HCT116 (cell line): ENCODE results near the gene MCTS1. TPM values are rescaled to one million over a fixed set of nuclear protein-coding genes. Genes with fewer than 3 reads are reported as not detected.
A peak's percentile ranks its signal among the peaks of the same experiment; 100 is the strongest.

Experiments
- ATAC-seq: fragments of 200-7000 bp; cut with Tn5 transposase; 2 replicates; pipeline ENCODE4 v1.9.1; 2020; ENCODE audit warnings: mild to moderate bottlenecking, moderate library complexity
- BruUV-seq: library from RNA; stranded (reverse); fragments of 400-500 nt; replicated peaks from 2 replicates; lab custom pipeline; 2021; lab: Mats Ljungman, UMichigan
- CTCF ChIA-PET: fragments of 300-600 bp; sonication (Branson Sonifier 250); formaldehyde crosslinking; loops from one replicate; lab custom pipeline; 2021; ENCODE audit warnings: antibody characterized with exemption; lab: Charles Lee
- POLR2A ChIA-PET: fragments of 300-600, 350-600 bp; sonication (Branson Sonifier 250); formaldehyde crosslinking; loops from one replicate; lab custom pipeline; 2021; ENCODE audit warnings: antibody characterized with exemption; lab: Charles Lee
- RAD21 ChIA-PET, 2 experiments: fragments of 300-600 bp; sonication (Branson Sonifier 250); formaldehyde crosslinking; loops; one replicate each; lab custom pipeline; 2023; ENCODE audit warnings: low total read pairs in 2 of 2; ENCODE audit not compliant: uncharacterized antibody in 2 of 2, unreplicated experiment in 2 of 2, low non-redundant PET in 1 of 2; lab: Charles Lee
- DNase-seq: peaks from one replicate; pipeline ENCODE4 v3.0.0-alpha.2; 2010; ENCODE audit warnings: low read depth, low spot score
- H2AFZ ChIP-seq: fragments of 200-600 bp; shearing (Covaris generic), sonication (generic); 2 replicates; pipeline ENCODE4 v1.6.1; 2017; ENCODE audit warnings: low read depth, mixed run types, mixed read lengths, antibody characterized with exemption, low read length; ENCODE audit not compliant: poor library complexity, severe bottlenecking
- H3K27ac ChIP-seq: 2 replicates; pipeline ENCODE4 v1.5.1; 2012; ENCODE audit warnings: low read depth, low read length
- H3K27me3 ChIP-seq: fragments of 200-600 bp; sonication (generic); 2 replicates; pipeline ENCODE4 v1.6.1; 2016; ENCODE audit warnings: mixed run types, low read length, mixed read lengths; ENCODE audit not compliant: insufficient read depth
- H3K36me3 ChIP-seq, 2 experiments: fragments of 200-500 bp in 1 of 2; fragments of 200-600 bp in 1 of 2; sonication (Bioruptor generic) in 1 of 2; sonication (generic) in 1 of 2; 2 replicates each; pipeline versions ENCODE4 v1.5.1 to v1.6.1; 2014 to 2016; ENCODE audit warnings: low read length in 2 of 2, inconsistent platforms in 1 of 2, mixed read lengths in 1 of 2, mixed run types in 1 of 2; ENCODE audit not compliant: insufficient read depth in 2 of 2, control insufficient read depth in 1 of 2
- H3K4me1 ChIP-seq, 2 experiments: fragments of 200-600 bp in 1 of 2; sonication (generic) in 1 of 2; 2 replicates each; pipeline versions ENCODE4 v1.5.1 to v1.6.1; 2012 to 2017; ENCODE audit warnings: low read length in 2 of 2, inconsistent platforms in 1 of 2, mild to moderate bottlenecking in 1 of 2, mixed read lengths in 1 of 2, mixed run types in 1 of 2, moderate library complexity in 1 of 2; ENCODE audit not compliant: insufficient read depth in 2 of 2, control insufficient read depth in 1 of 2
- H3K4me2 ChIP-seq: fragments of 200-600 bp; sonication (generic); 2 replicates; pipeline ENCODE4 v1.6.1; 2017; ENCODE audit warnings: mixed run types, low read length, mixed read lengths
- H3K4me3 ChIP-seq, 2 experiments: fragments of 200-600 bp in 1 of 2; sonication (generic) in 1 of 2; replicated peaks in 1 of 2; 2 replicates each; pipeline ENCODE4 v1.5.1; 2011 to 2016; ENCODE audit warnings: low read length in 2 of 2, control low read depth in 1 of 2, low read depth in 1 of 2, mild to moderate bottlenecking in 1 of 2, mixed read lengths in 1 of 2, mixed run types in 1 of 2
- H3K79me2 ChIP-seq: fragments of 200-600 bp; sonication (generic); 2 replicates; pipeline ENCODE4 v1.6.1; 2017; ENCODE audit warnings: mild to moderate bottlenecking, mixed run types, low read length, moderate library complexity, mixed read lengths; ENCODE audit not compliant: insufficient read depth
- H3K9ac ChIP-seq: fragments of 200-600 bp; sonication (generic); 2 replicates; pipeline ENCODE4 v1.6.1; 2016; ENCODE audit warnings: low read length, mixed read lengths
- H3K9me2 ChIP-seq: fragments of 200-600 bp; sonication (generic), shearing (Covaris generic); 2 replicates; pipeline ENCODE4 v1.6.1; 2017; ENCODE audit warnings: mixed run types, mild to moderate bottlenecking, moderate library complexity; ENCODE audit not compliant: insufficient read depth
- H3K9me3 ChIP-seq, 2 experiments: fragments of 200-500 bp in 1 of 2; fragments of 200-600 bp in 1 of 2; sonication (Bioruptor generic) in 1 of 2; sonication (generic) in 1 of 2; 2 replicates each; pipeline ENCODE4 v1.6.1; 2014 to 2017; ENCODE audit warnings: low read length in 2 of 2, mixed read lengths in 2 of 2, inconsistent platforms in 1 of 2, low read depth in 1 of 2, mild to moderate bottlenecking in 1 of 2, mixed run types in 1 of 2, moderate library complexity in 1 of 2; ENCODE audit not compliant: control insufficient read depth in 1 of 2, insufficient read depth in 1 of 2
- H4K20me1 ChIP-seq: fragments of 200-600 bp; sonication (generic), shearing (Covaris generic); 2 replicates; pipeline ENCODE4 v1.6.1; 2017; ENCODE audit warnings: mixed run types, mild to moderate bottlenecking, moderate library complexity; ENCODE audit not compliant: insufficient read depth
- CBX3 ChIP-seq: IDR thresholded peaks from 2 replicates; pipeline ENCODE4 v1.6.1; 2012; ENCODE audit warnings: low read depth
- CEBPB ChIP-seq: IDR thresholded peaks from 2 replicates; pipeline ENCODE4 v1.6.1; 2012; ENCODE audit warnings: low read depth
- EGR1 ChIP-seq: IDR thresholded peaks from 2 replicates; pipeline ENCODE4 v1.6.1; 2012; ENCODE audit warnings: low read depth
- ELF1 ChIP-seq: IDR thresholded peaks from 2 replicates; pipeline ENCODE4 v1.6.1; 2012; ENCODE audit warnings: low read depth, borderline replicate concordance
- FOSL1 ChIP-seq: IDR thresholded peaks from 2 replicates; pipeline ENCODE4 v1.6.1; 2012; ENCODE audit warnings: low read depth
- JUND ChIP-seq: IDR thresholded peaks from 2 replicates; pipeline ENCODE4 v1.6.1; 2012
- POLR2A ChIP-seq: IDR thresholded peaks from 2 replicates; pipeline ENCODE4 v1.7.0; 2011; ENCODE audit warnings: borderline replicate concordance; ENCODE audit not compliant: insufficient read depth, insufficient read length; ENCODE audit errors: extremely low read depth
- POLR2AphosphoS5 ChIP-seq: IDR thresholded peaks from 2 replicates; pipeline ENCODE4 v1.6.1; 2011; ENCODE audit warnings: mild to moderate bottlenecking, low read depth, low read length, moderate library complexity
- SIN3A ChIP-seq: IDR thresholded peaks from 2 replicates; pipeline ENCODE4 v1.6.1; 2012; ENCODE audit warnings: low read depth
- SP1 ChIP-seq: IDR thresholded peaks from 2 replicates; pipeline ENCODE4 v1.6.1; 2012; ENCODE audit warnings: low read depth
- SRF ChIP-seq: IDR thresholded peaks from 2 replicates; pipeline ENCODE4 v1.6.1; 2012; ENCODE audit warnings: low read depth
- TCF7L2 ChIP-seq: IDR thresholded peaks from 2 replicates; pipeline ENCODE4 v1.7.0; 2011; ENCODE audit warnings: borderline replicate concordance, inconsistent platforms; ENCODE audit not compliant: insufficient read depth, insufficient read length; ENCODE audit errors: extremely low read depth
- YY1 ChIP-seq: IDR thresholded peaks from 2 replicates; pipeline ENCODE4 v1.6.1; 2011; ENCODE audit warnings: low read length, low read depth, moderate library complexity, mild to moderate bottlenecking; ENCODE audit not compliant: insufficient replicate concordance; ENCODE audit errors: extremely low read depth
- ZFX ChIP-seq: fragments of 450-650 bp; IDR thresholded peaks from 2 replicates; pipeline ENCODE4 v1.6.1; 2017
- intact Hi-C: fragments of 100-400 bp; cut with micrococcal nuclease; formaldehyde crosslinking; loops from 2 replicates; pipeline ENCODE4 v1.10.0; 2022
- total RNA-seq: library from RNA; stranded (reverse); gene quantifications from one replicate; pipeline ENCODE4 v1.2.1, GENCODE V29; 2021; ENCODE audit not compliant: unreplicated experiment
- TF ChIP-seq, protein P1 (sequence below): IDR thresholded peaks from 2 replicates; pipeline ENCODE4 v1.6.1; 2012
- TF ChIP-seq, protein P2 (sequence below): IDR thresholded peaks from 2 replicates; pipeline ENCODE4 v1.6.1; 2011; ENCODE audit warnings: mild to moderate bottlenecking, low read length, moderate library complexity; ENCODE audit not compliant: insufficient replicate concordance; ENCODE audit errors: extremely low read depth
- TF ChIP-seq, protein P3 (sequence below): IDR thresholded peaks from 2 replicates; pipeline ENCODE4 v1.6.1; 2012
- TF ChIP-seq, protein P4 (sequence below): IDR thresholded peaks from 2 replicates; pipeline ENCODE4 v1.6.1; 2012; ENCODE audit warnings: low read depth

MCTS1 gene
- total RNA-seq, 1 experiment from 2014 or later = 49.5 TPM

- Histone ChIP-seq H4K20me1 (no peaks in the 10 kb centered on the region), H3K4me2 (peak overlapping the region; percentile 91), H3K79me2 (peaks cover 40% of the 10 kb centered on the region), H3K27me3 (no peaks in the 10 kb centered on the region), H3K36me3 (peaks cover 2 to 7% of the 10 kb centered on the region in 2 experiments; a peak in 1 of 4 replicates), H3K27ac (peak overlapping the region; percentile 91), H3K9me3 (no peaks in the 10 kb centered on the region), H3K9me2 (no peaks in the 10 kb centered on the region), H3K9ac (peak overlapping the region; percentile 76), H3K4me1 (peaks cover 3 to 18% of the 10 kb centered on the region in 2 experiments), H2AFZ (no peak overlapping the region), H3K4me3 (peak overlapping the region; percentile 63 to 74)
- TF ChIP-seq SIN3A (no peak; the same call in 1 of the 2 replicates), TCF7L2 (no peak), SRF (no peak), POLR2AphosphoS5 (no peak), ZFX (no peak), FOSL1 (no peak), CEBPB (no peak), ELF1 (no peak), JUND (no peak), POLR2A (no peak), YY1 (no peak), EGR1 (no peak), CBX3 (no peak), SP1 (no peak; the same call in 1 of the 2 replicates)
- TF ChIP-seq, protein P1, sequence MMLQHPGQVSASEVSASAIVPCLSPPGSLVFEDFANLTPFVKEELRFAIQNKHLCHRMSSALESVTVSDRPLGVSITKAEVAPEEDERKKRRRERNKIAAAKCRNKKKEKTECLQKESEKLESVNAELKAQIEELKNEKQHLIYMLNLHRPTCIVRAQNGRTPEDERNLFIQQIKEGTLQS = no peak
- TF ChIP-seq, protein P2, sequence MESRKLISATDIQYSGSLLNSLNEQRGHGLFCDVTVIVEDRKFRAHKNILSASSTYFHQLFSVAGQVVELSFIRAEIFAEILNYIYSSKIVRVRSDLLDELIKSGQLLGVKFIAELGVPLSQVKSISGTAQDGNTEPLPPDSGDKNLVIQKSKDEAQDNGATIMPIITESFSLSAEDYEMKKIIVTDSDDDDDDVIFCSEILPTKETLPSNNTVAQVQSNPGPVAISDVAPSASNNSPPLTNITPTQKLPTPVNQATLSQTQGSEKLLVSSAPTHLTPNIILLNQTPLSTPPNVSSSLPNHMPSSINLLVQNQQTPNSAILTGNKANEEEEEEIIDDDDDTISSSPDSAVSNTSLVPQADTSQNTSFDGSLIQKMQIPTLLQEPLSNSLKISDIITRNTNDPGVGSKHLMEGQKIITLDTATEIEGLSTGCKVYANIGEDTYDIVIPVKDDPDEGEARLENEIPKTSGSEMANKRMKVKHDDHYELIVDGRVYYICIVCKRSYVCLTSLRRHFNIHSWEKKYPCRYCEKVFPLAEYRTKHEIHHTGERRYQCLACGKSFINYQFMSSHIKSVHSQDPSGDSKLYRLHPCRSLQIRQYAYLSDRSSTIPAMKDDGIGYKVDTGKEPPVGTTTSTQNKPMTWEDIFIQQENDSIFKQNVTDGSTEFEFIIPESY = no peak
- TF ChIP-seq, protein P3, sequence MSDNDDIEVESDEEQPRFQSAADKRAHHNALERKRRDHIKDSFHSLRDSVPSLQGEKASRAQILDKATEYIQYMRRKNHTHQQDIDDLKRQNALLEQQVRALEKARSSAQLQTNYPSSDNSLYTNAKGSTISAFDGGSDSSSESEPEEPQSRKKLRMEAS = no peak
- TF ChIP-seq, protein P4, sequence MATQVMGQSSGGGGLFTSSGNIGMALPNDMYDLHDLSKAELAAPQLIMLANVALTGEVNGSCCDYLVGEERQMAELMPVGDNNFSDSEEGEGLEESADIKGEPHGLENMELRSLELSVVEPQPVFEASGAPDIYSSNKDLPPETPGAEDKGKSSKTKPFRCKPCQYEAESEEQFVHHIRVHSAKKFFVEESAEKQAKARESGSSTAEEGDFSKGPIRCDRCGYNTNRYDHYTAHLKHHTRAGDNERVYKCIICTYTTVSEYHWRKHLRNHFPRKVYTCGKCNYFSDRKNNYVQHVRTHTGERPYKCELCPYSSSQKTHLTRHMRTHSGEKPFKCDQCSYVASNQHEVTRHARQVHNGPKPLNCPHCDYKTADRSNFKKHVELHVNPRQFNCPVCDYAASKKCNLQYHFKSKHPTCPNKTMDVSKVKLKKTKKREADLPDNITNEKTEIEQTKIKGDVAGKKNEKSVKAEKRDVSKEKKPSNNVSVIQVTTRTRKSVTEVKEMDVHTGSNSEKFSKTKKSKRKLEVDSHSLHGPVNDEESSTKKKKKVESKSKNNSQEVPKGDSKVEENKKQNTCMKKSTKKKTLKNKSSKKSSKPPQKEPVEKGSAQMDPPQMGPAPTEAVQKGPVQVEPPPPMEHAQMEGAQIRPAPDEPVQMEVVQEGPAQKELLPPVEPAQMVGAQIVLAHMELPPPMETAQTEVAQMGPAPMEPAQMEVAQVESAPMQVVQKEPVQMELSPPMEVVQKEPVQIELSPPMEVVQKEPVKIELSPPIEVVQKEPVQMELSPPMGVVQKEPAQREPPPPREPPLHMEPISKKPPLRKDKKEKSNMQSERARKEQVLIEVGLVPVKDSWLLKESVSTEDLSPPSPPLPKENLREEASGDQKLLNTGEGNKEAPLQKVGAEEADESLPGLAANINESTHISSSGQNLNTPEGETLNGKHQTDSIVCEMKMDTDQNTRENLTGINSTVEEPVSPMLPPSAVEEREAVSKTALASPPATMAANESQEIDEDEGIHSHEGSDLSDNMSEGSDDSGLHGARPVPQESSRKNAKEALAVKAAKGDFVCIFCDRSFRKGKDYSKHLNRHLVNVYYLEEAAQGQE = no peak
- CTCF ChIA-PET = interaction anchor here (1.4 kb wide), 1 partner anchor 11 kb away, joined by 5 read pairs; no protein-coding TSS in a partner anchor
- POLR2A ChIA-PET = interaction anchor here (2.1 to 2.5 kb wide), 2 partner anchors 10 to 44 kb away, joined by 10 to 15 read pairs; partner anchors contain the start of gene MCTS1
- DNase-seq (no peak), ATAC-seq (peak; percentile 37)
- intact Hi-C loops = no loop called here
- RAD21 ChIA-PET = no interaction called here
- BruUV-seq = no TSS peak
These were observed 43.5 kb upstream of the MCTS1 start for GRCh38 chrX:120560405-120560841.
